Measurements from ENCODE around the gene ABHD6. TPM values are rescaled to one million over a fixed set of nuclear protein-coding genes. Genes with fewer than 3 reads are reported as not detected.

The ABHD6 gene
- total RNA-seq, 1 experiment from 2014 or later: 12.7 TPM

DNA sequence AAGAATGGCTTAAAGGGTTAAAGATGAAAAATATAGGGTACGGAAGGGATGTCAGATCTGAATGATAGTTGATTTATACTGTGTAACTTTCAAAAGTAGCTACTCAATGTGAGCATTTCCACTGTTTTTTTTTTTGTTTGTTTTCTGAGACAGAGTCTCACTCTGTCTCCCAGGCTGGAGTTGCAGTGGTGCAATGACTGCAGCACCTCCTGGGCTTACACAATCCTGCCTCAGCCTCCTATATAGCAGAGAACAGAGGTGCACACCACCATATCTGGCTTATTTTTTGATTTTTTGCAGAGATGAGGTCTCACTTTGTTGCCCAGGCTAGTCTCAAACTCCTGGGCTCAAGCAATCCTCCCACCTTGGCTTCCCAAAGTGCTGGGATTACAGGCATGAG is 85.2 kb downstream of the ABHD6 start:
- no peaks in the 10 kb centered on the region for H3K9me3 ChIP-seq (ENCODE audit: control insufficient read depth in 1 of 2, insufficient read depth in 1 of 2, low read depth in 1 of 2, low read length in 2 of 2)
- RAD21 ChIA-PET (ENCODE audit: low non-redundant PET in 1 of 2, low total read pairs in 2 of 2, uncharacterized antibody in 2 of 2, unreplicated experiment in 2 of 2): no interaction called here
- no peak overlapping the region for H3K9ac ChIP-seq (ENCODE audit: low read length)
- CTCF ChIA-PET: no interaction called here
- POLR2A ChIA-PET: no interaction called here
- H3K4me3 ChIP-seq (replicated peaks in 1 of 2; ENCODE audit: low read depth in 1 of 2, low read length in 2 of 2): no peak overlapping the region
- peaks cover 10 to 15% of the 10 kb centered on the region in 2 experiments; a peak in 3 of 4 replicates for H3K36me3 ChIP-seq (ENCODE audit: control insufficient read depth in 1 of 2, insufficient read depth in 2 of 2, low read length in 2 of 2)
- no peaks in the 10 kb centered on the region for H4K20me1 ChIP-seq (ENCODE audit: insufficient read depth)
- intact Hi-C loops (cut with micrococcal nuclease): loop anchor here (5.0 kb wide), 1 partner anchor 310 kb away; no protein-coding TSS in a partner anchor
- no peak overlapping the region for H3K4me2 ChIP-seq (ENCODE audit: low read length)
- no peak overlapping the region for H3K27ac ChIP-seq (ENCODE audit: low read depth, low read length)
- H3K79me2 ChIP-seq (ENCODE audit: insufficient read depth, low read length): no peaks in the 10 kb centered on the region
- no peak overlapping the region for H2AFZ ChIP-seq (ENCODE audit: low read depth, low read length, poor library complexity, severe bottlenecking)
- ATAC-seq: no peak
- TF ChIP-seq ELF1 (IDR thresholded peaks at IDR 0.05; ENCODE audit: borderline replicate concordance, low read depth): no peak
- H3K9me2 ChIP-seq (ENCODE audit: insufficient read depth): no peaks in the 10 kb centered on the region
- no TSS peak for BruUV-seq (replicated peaks)
- H3K4me1 ChIP-seq (ENCODE audit: control insufficient read depth in 1 of 2, insufficient read depth in 2 of 2, low read length in 2 of 2): no peaks in the 10 kb centered on the region
- H3K27me3 ChIP-seq (ENCODE audit: insufficient read depth, low read length): no peaks in the 10 kb centered on the region
- DNase-seq (ENCODE audit: low read depth, low spot score): no peak

DNA sequence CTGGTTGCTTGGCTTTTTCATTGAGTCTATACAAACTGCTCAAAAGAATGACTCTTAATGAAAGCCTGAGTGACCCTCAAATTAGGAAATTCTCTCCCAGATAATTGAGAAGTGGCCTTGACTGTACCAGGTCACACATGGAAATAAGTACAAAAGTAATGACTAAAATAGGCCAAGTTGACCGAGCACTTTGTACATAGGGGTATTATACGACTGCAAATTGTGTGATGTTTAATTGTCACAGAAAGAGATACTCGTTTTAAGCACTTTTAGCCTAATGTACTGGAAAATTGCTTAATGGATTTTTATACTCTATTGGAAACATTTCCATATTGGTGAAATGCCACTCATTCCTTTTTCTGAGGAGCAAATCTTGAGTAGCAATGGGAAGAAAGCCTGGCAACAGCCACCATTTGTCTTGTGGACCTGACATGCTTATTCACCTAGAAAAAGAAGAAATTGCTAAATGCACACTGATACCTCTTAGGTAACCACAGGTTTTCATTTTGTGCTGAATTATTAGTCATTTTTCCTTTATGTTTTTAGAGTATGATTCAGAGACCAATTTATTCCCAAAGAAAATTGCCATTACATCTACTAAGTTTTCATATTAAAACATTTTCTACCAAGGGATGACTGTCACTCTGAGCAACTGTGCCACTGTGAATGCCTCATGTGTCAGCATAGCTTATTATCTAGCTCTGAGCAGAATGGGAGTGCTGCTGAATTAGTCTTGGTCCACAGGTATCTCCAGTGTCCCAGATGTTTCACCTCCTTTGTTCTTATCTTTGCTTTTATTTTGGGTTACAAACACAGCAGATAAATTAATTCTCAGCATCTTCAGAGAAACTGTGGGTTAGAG is 86.2 kb downstream of the ABHD6 start:
- Histone ChIP-seq H3K27ac (ENCODE audit: low read depth, low read length) (no peak overlapping the region), H3K9me2 (ENCODE audit: insufficient read depth) (no peaks in the 10 kb centered on the region), H3K79me2 (ENCODE audit: insufficient read depth, low read length) (no peaks in the 10 kb centered on the region), H3K4me1 (ENCODE audit: control insufficient read depth in 1 of 2, insufficient read depth in 2 of 2, low read length in 2 of 2) (no peaks in the 10 kb centered on the region), H3K4me2 (ENCODE audit: low read length) (no peak overlapping the region), H3K9me3 (ENCODE audit: control insufficient read depth in 1 of 2, insufficient read depth in 1 of 2, low read depth in 1 of 2, low read length in 2 of 2) (no peaks in the 10 kb centered on the region), H3K36me3 (ENCODE audit: control insufficient read depth in 1 of 2, insufficient read depth in 2 of 2, low read length in 2 of 2) (peaks cover 4 to 5% of the 10 kb centered on the region in 2 experiments; a peak in 2 of 4 replicates), H3K4me3 (replicated peaks in 1 of 2; ENCODE audit: low read depth in 1 of 2, low read length in 2 of 2) (no peak overlapping the region), H3K9ac (ENCODE audit: low read length) (no peak overlapping the region), H4K20me1 (ENCODE audit: insufficient read depth) (no peaks in the 10 kb centered on the region), H3K27me3 (ENCODE audit: insufficient read depth, low read length) (no peaks in the 10 kb centered on the region), H2AFZ (ENCODE audit: low read depth, low read length, poor library complexity, severe bottlenecking) (no peak overlapping the region)
- DNase-seq (ENCODE audit: low read depth, low spot score): no peak
- ChIA-PET POLR2A (no interaction called here), RAD21 (ENCODE audit: low non-redundant PET in 1 of 2, low total read pairs in 2 of 2, uncharacterized antibody in 2 of 2, unreplicated experiment in 2 of 2) (no interaction called here), CTCF (no interaction called here)
- ATAC-seq: no peak
- no TSS peak for BruUV-seq (replicated peaks)
- TF ChIP-seq EZH2 (IDR thresholded peaks at IDR 0.05) (no peak), EGR1 (IDR thresholded peaks at IDR 0.05; ENCODE audit: low read depth) (no peak), FOSL1 (IDR thresholded peaks at IDR 0.05; ENCODE audit: low read depth) (no peak), SP1 (IDR thresholded peaks at IDR 0.05; ENCODE audit: low read depth) (no peak)
- intact Hi-C loops (cut with micrococcal nuclease): loop anchor here (5.0 kb wide), 1 partner anchor 309 kb away; no protein-coding TSS in a partner anchor
